AG04449 (cell line): ENCODE measurements around the gene BCAS2.

Experiments
- CTCF ChIA-PET: fragments of 350-600 bp; formaldehyde crosslinking; extraction: SDS; loops from one replicate; lab custom pipeline; 2021; ENCODE audit warnings: antibody characterized with exemption; lab: Yijun Ruan, JAX
- POLR2A ChIA-PET: fragments of 400-600, 350-600 bp; formaldehyde crosslinking; extraction: SDS; loops from one replicate; lab custom pipeline; 2020; ENCODE audit warnings: antibody characterized with exemption, inconsistent platforms; lab: Yijun Ruan, JAX
- DNase-seq: peaks from one replicate; pipeline ENCODE4 v3.0.0-alpha.2; 2010; ENCODE audit warnings: low read depth, low spot score
- H3K4me3 ChIP-seq: 2 replicates; pipeline ENCODE4 v1.5.1; 2011; ENCODE audit warnings: low read depth, mild to moderate bottlenecking, control low read depth, low read length
- CTCF ChIP-seq: IDR thresholded peaks from one replicate; pipeline ENCODE4 v1.5.1; 2011; ENCODE audit warnings: mild to moderate bottlenecking, moderate library complexity, low read length, control low read depth, inconsistent platforms; ENCODE audit not compliant: insufficient read depth; ENCODE audit errors: missing control alignments

Gene BCAS2

GRCh38 chr1:114552106-114552639 is 29.2 kb downstream of the BCAS2 start:
- no peak for DNase-seq
- no peak for TF ChIP-seq CTCF
- no peak overlapping the region for H3K4me3 ChIP-seq
- ChIA-PET CTCF (interaction anchor here (1.0 kb wide), 1 partner anchor 205 kb away, joined by 3 read pairs; no protein-coding TSS in a partner anchor), POLR2A (no interaction called here)

- no peak for TF ChIP-seq CTCF
- ChIA-PET CTCF (interaction anchor here (0.6 to 1.0 kb wide), 2 partner anchors 124 to 204 kb away, joined by 3 read pairs; no protein-coding TSS in a partner anchor), POLR2A (no interaction called here)
- no peak overlapping the region for H3K4me3 ChIP-seq
- DNase-seq, result no peak
These were observed 30.0 kb downstream of the BCAS2 start for GRCh38 chr1:114551400-114551799.

- CTCF ChIA-PET, result no interaction called here
- H3K4me3 ChIP-seq, result no peak overlapping the region
- POLR2A ChIA-PET, result no interaction called here
- no peak for TF ChIP-seq CTCF
- DNase-seq, result no peak
These were observed 31.1 kb downstream of the BCAS2 start for GRCh38 chr1:114550336-114550735.

- CTCF ChIA-PET, result interaction anchor here (2.2 kb wide), 1 partner anchor 9 kb away, joined by 4 read pairs; no protein-coding TSS in a partner anchor
- DNase-seq, result no peak
- no peak overlapping the region for H3K4me3 ChIP-seq
- TF ChIP-seq CTCF, result no peak
- POLR2A ChIA-PET, result no interaction called here
These were observed 32.3 kb downstream of the BCAS2 start for GRCh38 chr1:114549137-114549536.

GRCh38 chr1:114547076-114547475 is 34.3 kb downstream of the BCAS2 start:
- H3K4me3 ChIP-seq, result no peak overlapping the region
- no peak for DNase-seq
- no peak for TF ChIP-seq CTCF
- ChIA-PET POLR2A (no interaction called here), CTCF (interaction anchor here (2.2 kb wide), 1 partner anchor 11 kb away, joined by 4 read pairs; no protein-coding TSS in a partner anchor)

GRCh38 chr1:114545796-114546195 is 35.6 kb downstream of the BCAS2 start:
- TF ChIP-seq CTCF, result no peak
- ChIA-PET POLR2A (no interaction called here), CTCF (no interaction called here)
- no peak overlapping the region for H3K4me3 ChIP-seq
- no peak for DNase-seq
